Measurements from ENCODE around the gene SEPTIN10.
"Not testable (repeated sequence)": the region's sequence is repeated elsewhere in the genome, so short reads cannot be mapped to it uniquely, and the experiment has no call there.

Gene SEPTIN10

DNA sequence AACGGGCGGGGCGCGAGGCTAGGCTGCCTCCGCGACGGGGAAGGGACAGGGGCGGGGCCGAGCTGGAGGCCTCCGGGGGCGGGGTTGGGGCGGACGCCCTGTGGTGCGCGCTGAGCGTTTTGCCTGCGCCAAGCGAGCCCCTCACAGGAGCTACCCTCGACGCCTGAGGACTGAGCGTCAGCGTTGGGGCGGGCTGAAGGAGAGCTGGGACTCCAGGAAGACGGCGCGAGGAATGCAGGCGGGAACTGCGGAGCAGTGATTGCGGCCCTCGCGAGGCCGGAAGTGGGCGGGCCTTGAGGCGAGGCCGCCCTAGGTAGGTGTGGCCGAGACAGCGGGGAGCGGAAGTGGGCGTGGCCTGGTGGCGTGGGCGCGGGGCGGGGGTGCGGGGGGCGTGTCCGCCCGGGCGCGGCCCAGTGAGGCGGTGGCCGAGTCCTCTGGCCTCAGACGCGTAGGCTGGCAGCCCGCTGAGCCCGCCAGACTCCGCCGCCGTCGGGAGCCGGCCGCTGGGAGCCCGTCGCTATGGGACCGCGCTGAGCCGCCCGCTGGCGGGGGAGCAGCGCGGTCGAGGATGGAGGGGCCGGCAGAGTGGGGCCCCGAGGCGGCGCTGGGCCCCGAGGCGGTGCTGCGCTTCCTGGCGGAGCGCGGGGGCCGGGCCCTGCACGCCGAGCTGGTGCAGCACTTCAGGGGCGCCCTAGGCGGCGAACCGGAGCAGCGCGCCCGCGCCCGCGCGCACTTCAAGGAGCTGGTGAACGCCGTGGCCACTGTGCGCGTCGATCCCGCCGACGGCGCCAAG is at the start of gene SEPTIN10, which contains the start of gene SOWAHC:
TSS of gene SEPTIN10 (minus strand) at position 45 of the 793 bp plus-strand sequence. CDS start 139 bp downstream, outside the sequence.
TSS of gene SOWAHC (plus strand) at position 443 of the 793 bp plus-strand sequence. CDS start at position 569, 126 bp downstream.
- DNase-seq (ENCODE audit: low read depth) = peak; percentile 74

DNA sequence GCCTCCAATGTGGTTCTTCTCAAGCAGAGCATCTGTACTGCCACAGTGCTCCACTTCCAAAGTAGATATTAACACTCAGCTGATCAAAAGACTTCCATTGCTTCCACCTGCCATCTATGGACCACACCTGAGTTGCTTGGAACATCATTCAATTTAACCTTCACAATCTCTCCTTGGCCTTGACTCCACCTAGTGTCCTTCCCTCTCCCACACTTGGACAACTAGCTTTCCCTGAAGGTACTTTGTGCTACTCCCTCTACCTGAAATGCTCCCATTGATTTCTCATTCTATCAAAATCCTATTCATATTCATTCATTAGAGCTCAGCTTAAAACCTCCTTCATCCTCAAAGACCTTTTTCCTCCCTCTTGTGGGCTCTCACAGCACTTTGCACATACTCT is 49.1 kb upstream of the SEPTIN10 start:
- no peak for DNase-seq (ENCODE audit: low read depth)

DNA sequence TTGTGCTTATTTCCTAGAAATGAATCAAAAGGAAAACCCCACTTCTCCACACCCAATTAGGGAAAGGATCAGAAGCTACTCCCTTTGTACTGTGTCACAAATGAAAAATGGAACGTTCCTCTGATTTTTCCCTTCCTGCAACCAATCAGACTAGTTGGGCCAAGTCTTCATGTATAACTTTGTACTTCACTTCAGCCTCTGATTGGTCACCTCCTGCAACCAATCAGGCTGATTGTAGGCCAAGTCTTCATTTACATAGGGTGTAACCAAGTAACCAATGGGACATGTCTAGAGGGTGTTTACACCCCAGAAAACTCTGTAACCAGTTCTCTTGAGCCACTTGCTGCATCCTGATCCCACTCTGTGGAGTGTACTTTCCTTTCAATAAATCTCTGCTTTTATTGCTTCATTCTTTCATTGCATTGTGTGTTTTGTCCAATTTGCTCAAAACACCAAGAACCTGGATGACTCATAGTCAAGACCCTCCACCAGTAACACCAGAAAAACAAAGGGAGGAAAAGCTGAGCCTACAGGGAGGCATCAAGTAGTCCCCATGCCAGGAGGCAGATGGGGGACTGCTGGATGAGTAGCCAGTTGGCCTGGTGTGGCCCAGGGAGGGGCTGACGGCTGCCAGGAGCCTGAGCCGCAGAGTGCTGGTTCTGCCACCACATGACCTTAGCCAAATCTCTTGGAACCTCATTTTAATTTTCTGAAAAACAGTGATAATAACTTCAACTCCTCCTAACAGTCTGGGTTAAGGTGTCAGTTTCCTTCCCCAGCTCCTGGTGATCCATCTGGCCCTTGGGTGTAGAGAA is 46.5 kb upstream of the SEPTIN10 start:
- no peak for DNase-seq (ENCODE audit: low read depth)

DNA sequence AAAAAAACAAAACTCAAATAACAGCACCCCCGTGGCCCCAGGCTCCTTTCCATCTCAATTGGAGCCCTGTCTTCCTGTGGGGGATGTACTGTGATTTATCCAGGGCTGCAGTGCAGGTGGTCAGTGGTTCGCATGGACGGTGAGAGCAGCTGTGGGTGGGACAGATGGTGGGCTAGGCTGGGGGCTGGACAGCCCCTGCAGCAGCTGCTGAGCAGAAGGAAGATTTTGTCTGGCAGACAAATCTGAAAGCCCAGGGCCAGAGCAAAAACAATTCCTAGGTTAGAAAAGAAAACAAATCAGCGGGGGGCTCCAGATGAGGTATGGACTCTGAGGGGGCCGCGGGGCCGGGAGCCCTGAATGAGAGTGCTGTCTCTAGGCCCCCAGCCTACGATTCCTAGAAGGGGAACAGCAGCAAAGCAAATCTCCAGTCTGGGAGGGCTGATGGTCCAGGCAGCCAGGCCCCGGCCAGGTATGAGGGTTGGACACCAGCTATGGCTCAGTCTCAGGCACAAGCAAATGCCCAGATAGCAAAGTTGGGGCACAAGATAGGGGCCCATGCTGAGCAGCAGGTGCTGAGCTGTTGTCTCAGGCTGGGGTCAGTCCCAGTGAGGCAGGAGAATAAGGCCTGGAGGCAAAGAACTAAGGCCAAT is 45.8 kb upstream of the SEPTIN10 start:
- DNase-seq (ENCODE audit: low read depth) = no peak

DNA sequence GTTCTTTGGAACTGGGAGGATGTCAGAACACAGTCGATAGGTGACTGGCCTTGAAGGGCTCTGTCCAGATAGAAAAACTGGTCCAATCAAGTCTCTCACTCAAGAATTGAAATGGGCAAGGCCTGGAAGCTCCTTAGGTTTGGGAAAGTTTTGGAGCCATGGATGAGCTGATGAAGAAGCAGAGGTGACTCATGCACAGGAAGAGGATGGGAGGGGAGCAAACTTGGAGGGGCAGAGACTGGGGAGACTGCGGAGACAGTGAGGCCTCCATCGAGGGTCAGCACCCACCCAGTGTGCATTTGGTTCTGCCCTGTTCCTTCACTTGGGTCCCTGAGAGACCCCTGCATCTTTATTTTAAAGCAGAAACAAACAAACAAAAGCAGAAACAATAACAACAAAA is 41.5 kb upstream of the SEPTIN10 start:
- DNase-seq (ENCODE audit: low read depth) = no peak

DNA sequence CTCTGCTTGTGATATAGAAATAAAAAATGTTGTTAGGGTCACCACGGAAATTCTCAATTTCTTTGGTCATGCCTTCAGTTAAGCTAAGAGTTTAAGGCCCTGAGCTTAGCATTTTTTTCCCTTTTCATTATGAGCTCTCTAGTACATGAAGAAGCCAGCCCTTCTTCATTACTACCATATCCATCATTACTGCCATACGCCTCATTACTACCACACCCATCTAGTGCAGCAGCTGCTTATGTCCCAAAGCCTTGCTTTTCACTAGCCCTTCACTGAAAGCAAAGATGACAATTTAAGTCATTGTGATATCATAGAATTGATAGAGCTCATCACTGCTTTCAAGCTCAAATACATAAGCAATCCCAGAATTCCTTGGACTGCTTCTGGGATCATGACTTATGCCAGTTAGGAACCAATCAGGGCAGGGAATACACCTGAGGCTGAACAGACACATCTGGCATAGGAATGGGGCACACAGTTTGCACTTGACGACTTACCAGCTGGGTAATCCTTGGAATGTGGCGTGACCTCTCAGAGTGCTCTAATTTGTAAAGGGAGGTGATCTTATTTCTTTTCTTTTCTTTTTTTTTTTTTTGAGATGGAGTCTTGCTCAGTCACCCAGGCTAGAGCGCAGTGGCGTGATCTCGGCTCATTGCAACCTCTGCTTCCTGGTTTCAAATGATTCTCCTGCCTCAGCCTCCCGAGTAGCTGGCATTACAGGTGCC is 40.7 kb upstream of the SEPTIN10 start:
- DNase-seq (ENCODE audit: low read depth) = no peak

DNA sequence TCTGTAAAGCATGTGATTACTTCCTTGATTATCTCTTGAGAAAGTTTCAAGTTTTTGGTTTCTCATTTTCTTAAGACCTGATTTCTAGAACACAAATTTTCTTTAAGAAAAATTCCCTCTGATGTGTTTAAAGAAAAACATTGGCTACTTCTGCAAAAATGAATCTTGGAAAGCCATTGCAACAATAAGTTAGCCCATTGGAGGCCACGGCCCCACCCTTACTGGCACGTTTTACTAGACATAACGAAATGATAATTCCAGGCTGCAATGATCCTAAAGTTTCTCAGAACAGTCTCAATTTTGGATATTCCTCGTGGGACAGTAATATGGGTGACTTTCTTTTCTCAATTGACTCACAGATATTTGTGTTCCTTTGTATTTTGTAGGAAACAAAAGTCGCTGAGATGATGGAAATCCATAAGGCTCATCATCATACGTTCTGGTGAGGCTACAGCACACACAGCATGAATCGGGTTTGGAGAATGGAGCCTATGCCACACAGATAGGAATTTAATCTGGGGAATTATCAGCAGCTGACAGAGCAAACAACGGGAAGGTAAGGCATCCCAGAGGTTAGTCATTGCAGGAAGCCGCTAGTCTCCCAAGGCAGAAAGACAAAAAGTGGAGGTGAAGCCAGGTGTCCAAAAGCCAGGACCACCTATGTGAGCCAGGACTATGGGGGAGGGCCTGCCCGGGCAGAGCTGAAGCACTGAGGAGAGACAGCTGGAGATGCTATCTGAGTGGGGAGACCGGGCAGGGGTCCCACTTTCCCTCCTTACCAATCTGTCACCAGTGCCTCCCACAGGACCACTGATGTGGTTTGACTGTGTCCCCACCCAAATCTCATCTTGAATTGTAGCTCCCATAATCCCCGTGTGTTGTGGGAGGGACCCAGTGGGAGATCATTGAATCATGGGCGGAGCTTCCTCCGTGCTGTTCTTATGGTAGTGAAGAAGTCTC is 36.2 kb upstream of the SEPTIN10 start:
- no peak for DNase-seq (ENCODE audit: low read depth)

DNA sequence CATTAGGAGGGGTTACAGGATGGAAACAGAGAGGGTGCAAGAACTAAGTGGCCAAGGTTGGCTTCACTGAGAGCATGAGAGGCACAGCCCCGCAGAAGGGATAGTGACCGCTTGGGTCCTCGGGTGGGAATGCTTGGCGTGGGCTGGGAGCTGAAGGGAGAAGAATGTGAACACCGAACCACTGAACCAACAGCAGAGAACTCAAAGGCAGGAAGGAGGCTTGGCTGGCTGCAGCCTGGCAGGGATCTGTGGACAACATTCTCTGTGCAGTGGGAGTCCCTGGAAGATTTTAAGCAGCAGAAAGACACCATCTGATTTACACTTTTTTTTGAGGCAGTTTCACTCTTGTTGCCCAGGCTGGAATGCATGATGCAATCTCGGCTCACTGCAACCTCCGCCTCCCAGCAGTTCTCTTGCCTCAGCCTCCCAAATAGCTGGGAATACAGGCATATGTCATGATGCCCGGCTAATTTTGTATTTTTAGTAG is 34.3 kb upstream of the SEPTIN10 start:
- DNase-seq (ENCODE audit: low read depth) = no peak

DNA sequence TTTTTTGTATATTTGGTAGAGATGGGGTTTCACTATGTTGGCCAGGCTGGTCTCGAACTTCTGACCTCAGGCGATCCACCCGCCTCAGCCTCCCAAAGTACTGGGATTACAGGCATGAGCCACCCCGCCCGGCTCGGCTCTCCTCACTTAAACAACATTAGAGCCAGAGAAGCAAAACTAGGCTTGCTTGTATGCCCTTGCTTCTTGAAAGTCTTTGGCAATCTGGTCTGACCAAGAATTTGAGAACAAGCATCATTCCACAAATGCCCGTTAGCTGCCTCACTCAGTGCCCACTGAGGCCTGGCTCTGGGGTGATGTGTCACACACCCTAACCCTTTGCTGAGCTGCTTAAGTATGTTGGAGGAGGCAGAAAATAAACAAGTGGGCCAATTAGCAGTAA is 33.9 kb upstream of the SEPTIN10 start:
- no peak for DNase-seq (ENCODE audit: low read depth)

DNA sequence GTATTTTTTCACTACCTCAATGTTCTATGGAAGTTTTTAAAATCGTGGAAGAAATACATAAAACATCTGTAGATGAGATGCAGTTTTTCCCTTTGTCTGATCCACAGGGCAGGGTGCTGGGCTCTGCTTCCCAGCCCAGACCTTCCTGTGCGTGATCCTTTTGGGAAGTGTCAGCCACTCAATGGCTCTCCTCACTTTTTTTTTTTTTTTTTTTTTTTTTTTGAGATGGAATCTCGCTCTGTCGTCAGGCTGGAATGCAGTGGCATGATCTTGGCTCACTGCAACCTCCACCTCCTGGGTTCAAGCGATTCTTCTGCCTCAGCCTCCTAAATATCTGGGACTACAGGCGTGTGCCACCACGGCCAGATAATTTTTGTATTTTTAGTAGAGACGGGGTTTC is 33.2 kb upstream of the SEPTIN10 start:
- DNase-seq (ENCODE audit: low read depth) = no peak

DNA sequence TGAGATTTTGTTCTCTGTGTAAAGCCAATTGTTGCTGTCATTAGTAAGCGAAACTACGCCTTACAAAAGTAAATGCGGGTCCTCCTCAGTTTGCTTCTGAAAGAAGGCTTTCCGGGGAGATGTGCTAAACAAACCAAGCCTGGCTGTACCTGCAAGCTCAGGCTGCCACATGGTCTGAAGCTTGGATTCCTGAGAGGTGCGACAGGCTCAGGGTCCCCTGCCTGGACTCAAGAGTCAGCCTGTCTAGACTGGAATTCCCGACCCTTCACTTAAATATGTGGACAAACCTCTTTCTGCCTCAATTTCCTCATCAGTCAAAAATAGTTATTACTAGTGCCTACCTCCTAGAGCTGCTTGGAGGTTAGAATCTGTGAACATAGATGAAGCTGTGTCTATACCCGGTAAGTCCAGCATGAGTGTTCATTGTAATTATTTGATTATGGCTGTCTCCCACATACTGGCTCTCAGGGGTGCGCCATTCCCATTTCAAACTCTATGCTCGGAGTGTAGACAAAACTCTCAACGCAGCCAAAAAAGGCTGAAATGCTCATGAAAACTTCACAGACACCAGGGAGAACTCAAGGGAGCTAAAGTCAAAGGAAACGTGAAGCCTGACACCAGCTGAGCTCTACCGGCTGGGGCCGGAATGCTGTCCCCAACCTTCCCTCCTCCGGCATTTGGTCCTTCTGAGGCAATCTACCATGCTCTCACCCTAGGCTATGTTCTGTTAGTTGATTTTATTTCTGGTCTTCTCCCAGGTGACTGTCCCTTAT is 31.8 kb upstream of the SEPTIN10 start:
- DNase-seq (ENCODE audit: low read depth) = no peak

DNA sequence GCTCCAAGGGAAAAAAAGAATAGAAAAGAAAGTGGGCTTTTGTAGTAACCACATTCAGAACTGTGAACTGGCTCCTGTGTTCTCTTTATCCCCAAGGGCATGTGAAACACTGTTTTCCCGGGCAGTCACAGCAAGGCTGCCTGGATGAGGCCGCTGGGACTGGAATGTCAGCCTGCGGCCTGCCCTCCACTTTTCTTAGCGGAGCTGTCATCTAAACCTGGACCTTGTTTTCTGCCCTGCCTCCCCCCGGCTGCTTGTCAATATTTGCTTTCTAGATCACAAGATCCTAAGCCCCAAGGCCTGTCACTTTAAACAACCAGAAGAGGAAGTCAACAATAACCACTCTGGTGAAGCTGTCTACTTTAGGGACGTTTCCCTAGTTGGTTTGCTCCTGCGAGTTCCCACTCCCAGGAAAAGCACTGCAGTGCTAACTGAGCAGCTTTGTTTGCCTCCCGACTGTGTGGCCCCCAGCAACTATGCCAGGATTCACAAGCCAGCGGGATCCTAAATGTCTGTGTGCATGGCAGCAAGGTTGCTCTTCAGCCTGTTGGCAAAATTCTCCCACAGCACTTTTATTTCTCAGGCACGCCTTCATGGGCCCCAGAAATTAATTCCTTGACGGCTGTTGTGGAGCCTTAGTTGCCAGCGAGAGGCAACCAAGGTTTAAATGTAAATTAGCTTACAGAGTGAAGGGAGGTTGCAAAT is 31.0 kb upstream of the SEPTIN10 start:
- DNase-seq (ENCODE audit: low read depth) = no peak

DNA sequence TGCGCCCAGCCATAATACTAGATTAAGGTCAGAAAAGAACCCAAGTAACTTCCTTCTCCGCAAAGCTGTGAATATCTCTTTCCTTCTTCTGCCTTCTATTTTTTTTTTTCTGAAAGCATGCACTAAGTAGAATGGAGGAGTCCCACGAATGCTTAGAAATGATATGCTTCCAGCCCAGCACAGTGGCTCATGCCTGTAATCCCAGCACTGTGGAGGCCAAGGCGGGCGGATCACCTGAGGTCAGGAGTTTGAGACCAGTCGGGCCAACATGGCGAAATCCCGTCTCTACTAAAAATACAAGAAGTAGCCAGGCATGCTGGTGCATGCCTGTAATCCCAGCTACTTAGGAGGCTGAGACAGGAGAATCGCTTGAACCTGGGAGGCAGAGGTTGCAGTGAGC is 26.2 kb upstream of the SEPTIN10 start:
- not testable (repeated sequence) for DNase-seq (ENCODE audit: low read depth)

DNA sequence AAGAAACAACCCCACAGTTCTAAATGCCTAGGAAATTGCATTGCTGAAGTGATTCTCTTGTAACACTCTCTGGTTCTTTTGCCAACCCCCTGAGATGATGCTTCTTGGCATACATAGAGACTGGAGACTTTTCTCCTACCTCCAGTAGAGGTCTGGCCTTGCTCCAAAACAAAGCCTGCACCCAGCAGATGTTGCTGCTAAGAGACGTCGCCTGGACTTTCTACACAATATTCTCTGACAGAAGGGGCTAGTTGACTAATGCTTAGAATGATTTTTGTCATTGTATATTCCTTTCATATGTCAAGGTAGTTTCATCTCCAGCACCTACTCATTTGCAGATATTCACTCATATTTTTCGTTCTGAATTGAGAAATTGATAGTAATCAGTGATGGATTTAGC is 25.0 kb upstream of the SEPTIN10 start:
- DNase-seq (ENCODE audit: low read depth) = no peak

DNA sequence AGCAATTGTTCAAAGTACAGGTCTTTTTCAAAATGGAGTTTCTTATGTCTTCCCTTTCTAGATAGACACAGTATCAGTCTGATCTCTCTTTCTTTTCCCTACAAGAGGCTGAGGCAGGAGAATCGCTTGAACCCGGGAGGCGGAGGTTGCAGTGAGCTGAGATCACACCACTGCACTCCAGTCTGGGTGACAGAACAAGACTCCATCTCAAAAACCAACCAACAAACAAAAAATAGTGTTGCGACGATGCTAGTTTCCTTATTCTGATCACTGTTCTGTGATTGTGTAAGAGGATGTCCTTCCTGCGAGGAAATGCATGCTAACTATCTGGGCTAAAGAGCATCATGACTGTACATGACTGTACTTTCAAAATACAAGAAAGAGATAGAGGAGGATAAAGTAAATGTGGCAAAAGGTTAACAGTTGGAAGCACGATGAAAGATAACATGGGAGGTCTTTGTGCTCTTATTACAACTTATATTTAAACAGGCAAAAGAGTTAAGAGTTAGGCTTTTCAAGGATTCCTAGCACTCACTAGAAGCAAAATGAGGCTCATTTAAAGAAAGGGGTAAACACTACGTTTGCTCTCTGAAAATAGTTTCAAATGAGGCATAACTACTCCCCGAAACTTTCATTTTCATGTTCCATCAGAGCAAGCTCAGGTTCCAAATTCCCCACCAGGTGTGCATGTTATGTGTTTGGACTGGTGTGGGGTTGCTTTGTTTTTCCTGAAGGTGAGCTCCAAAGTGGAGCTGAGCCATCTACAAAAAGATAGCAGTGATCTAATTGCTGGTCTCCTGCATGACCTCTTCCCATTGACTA is 24.2 kb upstream of the SEPTIN10 start:
- no peak for DNase-seq (ENCODE audit: low read depth)

DNA sequence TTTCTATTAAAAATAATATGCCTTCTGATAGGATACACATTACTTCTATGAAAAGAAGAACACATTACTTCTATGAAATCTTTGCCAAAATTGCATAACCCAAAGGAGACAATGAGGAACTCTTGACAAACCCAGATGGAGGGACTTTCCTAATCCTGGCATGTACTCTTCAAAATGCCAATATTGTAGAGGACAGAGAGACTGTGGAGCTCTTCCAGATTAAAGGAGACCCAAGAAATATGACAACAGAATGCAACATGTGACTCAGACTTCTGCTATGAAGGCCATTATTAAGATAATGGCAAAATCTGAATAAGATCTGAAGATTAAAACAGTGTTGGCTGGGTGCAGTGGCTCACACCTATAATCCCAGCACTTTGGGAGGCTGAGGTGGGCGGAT is 22.6 kb upstream of the SEPTIN10 start:
- DNase-seq (ENCODE audit: low read depth) = no peak

DNA sequence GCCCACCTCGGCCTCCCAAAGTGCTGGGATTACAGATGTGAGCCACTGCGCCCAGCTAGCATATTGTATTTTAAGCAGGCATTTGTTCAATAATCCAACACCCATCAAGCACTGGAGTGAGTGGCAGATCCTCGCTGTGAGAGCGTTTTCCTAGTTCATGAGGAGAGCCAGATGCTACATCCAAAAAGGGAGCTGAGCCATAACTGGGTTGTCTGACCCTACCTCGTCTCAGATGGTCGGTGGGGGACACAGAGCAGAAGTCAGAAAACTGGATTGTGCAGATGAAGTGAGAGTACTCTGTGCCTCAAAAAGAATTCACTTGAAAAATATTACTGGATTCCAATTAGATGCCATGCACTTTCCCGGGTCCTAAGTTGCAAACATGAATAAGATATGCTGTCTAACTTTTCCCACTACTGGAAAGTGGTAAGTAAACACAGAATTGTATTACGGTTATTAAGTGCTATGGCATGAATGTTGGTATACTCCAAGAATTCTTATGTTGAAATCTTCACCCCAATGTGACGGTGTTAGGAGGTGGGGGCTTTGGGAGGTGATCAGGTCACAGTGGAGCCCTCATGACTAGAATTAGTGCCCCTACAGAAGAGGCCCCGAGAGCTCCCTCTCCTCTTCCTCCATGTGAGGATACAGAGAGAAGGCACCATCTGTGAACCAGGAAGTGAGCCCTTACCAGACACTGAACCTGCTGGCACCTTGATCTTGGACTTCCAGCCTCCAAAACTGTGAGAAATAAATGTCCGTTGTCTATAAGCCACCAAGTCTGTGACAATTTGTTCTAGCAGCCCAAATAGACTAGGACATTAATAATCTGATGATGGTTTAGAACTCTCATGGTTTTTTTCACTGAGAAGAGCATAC is 21.9 kb upstream of the SEPTIN10 start:
- DNase-seq (ENCODE audit: low read depth) = no peak
